ENCODE measurements around the gene GSC. TPM values are rescaled to one million over a fixed set of nuclear protein-coding genes. Genes with fewer than 3 reads are reported as not detected.
"Not testable (repeated sequence)": the region's sequence is repeated elsewhere in the genome, so short reads cannot be mapped to it uniquely, and the experiment has no call there.

GSC gene
- total RNA-seq, 1 donor, result 9.4 TPM

DNA sequence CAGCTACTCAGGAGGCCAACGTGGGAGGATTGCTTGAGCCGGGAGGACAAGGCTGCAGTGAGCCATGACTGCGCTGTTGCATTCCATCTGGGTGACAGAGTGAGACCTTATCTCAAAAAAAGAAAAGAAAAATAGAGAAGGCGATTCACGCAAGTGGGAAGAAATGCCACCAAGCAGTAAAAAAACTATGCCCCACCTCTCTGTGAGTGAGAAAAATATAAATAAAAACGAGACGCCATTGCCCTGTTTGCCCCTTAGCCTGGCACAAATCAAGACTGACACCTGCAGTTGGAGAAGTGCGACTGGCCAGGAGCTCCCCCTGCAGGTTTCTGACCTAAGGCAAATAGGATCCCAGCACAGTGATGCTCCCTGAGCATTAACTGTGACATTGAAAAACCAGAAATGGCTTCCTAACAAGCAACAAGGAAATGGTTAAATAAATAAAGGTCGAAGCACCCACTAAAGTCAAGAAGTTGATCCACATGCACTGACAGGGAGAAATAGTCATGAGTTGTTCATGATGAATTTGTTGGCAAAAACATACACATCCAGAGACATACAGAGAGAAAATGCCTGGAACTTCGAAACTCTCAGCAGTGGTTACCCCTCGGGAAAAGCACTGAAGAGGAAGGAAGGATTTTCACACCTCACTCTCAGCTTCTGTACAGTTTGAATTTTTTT, 21.1 kb downstream of the GSC start:
- no peaks in the 10 kb centered on the region for H3K79me2 ChIP-seq (ENCODE audit: insufficient read depth, low read length)

DNA sequence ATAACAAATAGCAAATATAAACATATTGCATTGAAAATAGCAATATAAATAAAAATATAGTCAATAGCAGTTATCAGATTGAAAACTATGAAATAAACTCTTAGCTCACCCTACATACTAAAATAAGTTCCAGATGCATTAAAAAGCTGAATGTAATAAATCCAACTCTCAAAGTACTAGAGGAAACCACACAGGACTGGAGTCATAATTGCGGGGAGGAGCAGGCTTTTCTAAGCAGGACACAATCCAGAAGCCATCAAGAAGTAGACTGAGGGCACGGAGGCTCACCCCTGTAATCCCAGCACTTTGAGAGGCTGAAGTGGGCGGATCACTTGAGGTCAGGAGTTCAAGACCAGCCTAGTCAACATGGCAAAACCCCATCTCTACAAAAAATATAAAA, 22.2 kb downstream of the GSC start:
- H4K20me1 ChIP-seq (ENCODE audit: insufficient read depth, low read length), result no peaks in the 10 kb centered on the region
- H3K27me3 ChIP-seq (ENCODE audit: insufficient read depth, low read length), result peaks cover 18% of the 10 kb centered on the region
- no peaks in the 10 kb centered on the region for H3K4me1 ChIP-seq (ENCODE audit: insufficient read depth, low read length)
- no peaks in the 10 kb centered on the region for H3K36me3 ChIP-seq (ENCODE audit: insufficient read depth, low read length)
- no peak overlapping the region for H3K4me2 ChIP-seq (ENCODE audit: insufficient read depth, low read length)
- no peak overlapping the region for H3K27ac ChIP-seq (ENCODE audit: low read depth, low read length)
- no peaks in the 10 kb centered on the region for H3K9me3 ChIP-seq (ENCODE audit: low read depth, low read length)
- DNase-seq (ENCODE audit: insufficient read length, low spot score, missing footprints), result no peak
- H3K4me3 ChIP-seq (ENCODE audit: insufficient read depth, low read length), result no peak overlapping the region
- H3K79me2 ChIP-seq (ENCODE audit: insufficient read depth, low read length), result no peaks in the 10 kb centered on the region
- TF ChIP-seq, protein P1, sequence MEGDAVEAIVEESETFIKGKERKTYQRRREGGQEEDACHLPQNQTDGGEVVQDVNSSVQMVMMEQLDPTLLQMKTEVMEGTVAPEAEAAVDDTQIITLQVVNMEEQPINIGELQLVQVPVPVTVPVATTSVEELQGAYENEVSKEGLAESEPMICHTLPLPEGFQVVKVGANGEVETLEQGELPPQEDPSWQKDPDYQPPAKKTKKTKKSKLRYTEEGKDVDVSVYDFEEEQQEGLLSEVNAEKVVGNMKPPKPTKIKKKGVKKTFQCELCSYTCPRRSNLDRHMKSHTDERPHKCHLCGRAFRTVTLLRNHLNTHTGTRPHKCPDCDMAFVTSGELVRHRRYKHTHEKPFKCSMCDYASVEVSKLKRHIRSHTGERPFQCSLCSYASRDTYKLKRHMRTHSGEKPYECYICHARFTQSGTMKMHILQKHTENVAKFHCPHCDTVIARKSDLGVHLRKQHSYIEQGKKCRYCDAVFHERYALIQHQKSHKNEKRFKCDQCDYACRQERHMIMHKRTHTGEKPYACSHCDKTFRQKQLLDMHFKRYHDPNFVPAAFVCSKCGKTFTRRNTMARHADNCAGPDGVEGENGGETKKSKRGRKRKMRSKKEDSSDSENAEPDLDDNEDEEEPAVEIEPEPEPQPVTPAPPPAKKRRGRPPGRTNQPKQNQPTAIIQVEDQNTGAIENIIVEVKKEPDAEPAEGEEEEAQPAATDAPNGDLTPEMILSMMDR (IDR thresholded peaks at IDR 0.05; ENCODE audit: extremely low read depth, low read depth, low read length), result no peak
- no peak overlapping the region for H2AFZ ChIP-seq (ENCODE audit: low read length)

More for the DNA sequence above, 21.1 kb downstream of the GSC start:
- no peak overlapping the region for H3K4me3 ChIP-seq (ENCODE audit: insufficient read depth, low read length)
- H3K27ac ChIP-seq (ENCODE audit: low read depth, low read length), result no peak overlapping the region
- H2AFZ ChIP-seq (ENCODE audit: low read length), result no peak overlapping the region
- no peak for DNase-seq (ENCODE audit: insufficient read length, low spot score, missing footprints)
- no peaks in the 10 kb centered on the region for H4K20me1 ChIP-seq (ENCODE audit: insufficient read depth, low read length)
- no peaks in the 10 kb centered on the region for H3K9me3 ChIP-seq (ENCODE audit: low read depth, low read length)
- H3K27me3 ChIP-seq (ENCODE audit: insufficient read depth, low read length), result peaks cover 26% of the 10 kb centered on the region
- no peaks in the 10 kb centered on the region for H3K36me3 ChIP-seq (ENCODE audit: insufficient read depth, low read length)
- no peak overlapping the region for H3K4me2 ChIP-seq (ENCODE audit: insufficient read depth, low read length)
- no peaks in the 10 kb centered on the region for H3K4me1 ChIP-seq (ENCODE audit: insufficient read depth, low read length)
- TF ChIP-seq, protein P1 (IDR thresholded peaks at IDR 0.05; ENCODE audit: extremely low read depth, low read depth, low read length), result peak; percentile 53

DNA sequence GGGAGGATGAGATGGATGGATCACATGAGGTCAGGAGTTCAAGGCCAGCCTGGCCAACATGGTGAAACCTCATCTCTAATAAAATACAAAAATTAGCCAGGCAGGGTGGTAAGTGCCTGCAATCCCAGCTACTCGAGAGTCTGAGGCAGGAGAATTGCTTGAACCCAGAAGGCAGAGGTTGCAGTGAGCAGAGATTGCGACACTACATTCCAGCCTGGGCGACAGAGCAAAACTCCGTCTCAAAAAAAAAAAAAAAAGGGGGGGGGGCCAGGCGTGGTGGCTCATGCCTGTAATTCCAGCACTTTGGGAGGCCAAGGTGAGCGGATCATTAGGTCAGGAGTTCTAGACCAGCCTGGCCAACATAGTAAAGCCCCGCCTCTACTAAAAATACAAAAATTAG, 22.8 kb downstream of the GSC start:
- H3K4me1 ChIP-seq (ENCODE audit: insufficient read depth, low read length); DNase-seq (ENCODE audit: insufficient read length, low spot score, missing footprints); H2AFZ ChIP-seq (ENCODE audit: low read length); H3K27ac ChIP-seq (ENCODE audit: low read depth, low read length); H4K20me1 ChIP-seq (ENCODE audit: insufficient read depth, low read length); H3K79me2 ChIP-seq (ENCODE audit: insufficient read depth, low read length); H3K4me2 ChIP-seq (ENCODE audit: insufficient read depth, low read length); H3K36me3 ChIP-seq (ENCODE audit: insufficient read depth, low read length); H3K9me3 ChIP-seq (ENCODE audit: low read depth, low read length); H3K4me3 ChIP-seq (ENCODE audit: insufficient read depth, low read length): not testable (repeated sequence)
- H3K27me3 ChIP-seq (ENCODE audit: insufficient read depth, low read length), result peaks cover 13% of the 10 kb centered on the region

DNA sequence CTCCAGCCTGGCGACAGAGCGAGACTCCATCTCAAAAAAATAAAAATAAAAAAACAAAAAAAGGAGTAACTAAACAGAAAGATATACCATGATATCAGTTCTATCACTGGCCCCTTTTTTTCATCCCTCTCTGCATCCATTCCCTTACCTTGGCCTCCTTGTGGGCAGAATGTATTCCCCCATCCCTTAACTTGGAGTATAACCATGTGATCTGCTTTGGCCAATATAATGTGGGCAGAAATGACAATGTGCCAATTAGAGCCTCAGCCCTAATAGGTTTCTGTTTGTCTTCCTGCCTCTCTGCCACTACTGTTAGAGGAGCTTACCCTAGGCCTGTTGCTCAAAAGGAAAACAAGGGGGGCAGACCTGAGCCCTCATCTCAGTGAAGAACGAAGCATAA, 23.8 kb downstream of the GSC start:
- Histone ChIP-seq H3K4me3 (ENCODE audit: insufficient read depth, low read length) (no peak overlapping the region), H3K9me3 (ENCODE audit: low read depth, low read length) (no peaks in the 10 kb centered on the region), H3K79me2 (ENCODE audit: insufficient read depth, low read length) (no peaks in the 10 kb centered on the region), H3K27ac (ENCODE audit: low read depth, low read length) (no peak overlapping the region), H3K4me1 (ENCODE audit: insufficient read depth, low read length) (no peaks in the 10 kb centered on the region), H2AFZ (ENCODE audit: low read length) (no peak overlapping the region), H3K27me3 (ENCODE audit: insufficient read depth, low read length) (peaks cover 6% of the 10 kb centered on the region), H3K4me2 (ENCODE audit: insufficient read depth, low read length) (no peak overlapping the region), H3K36me3 (ENCODE audit: insufficient read depth, low read length) (no peaks in the 10 kb centered on the region), H4K20me1 (ENCODE audit: insufficient read depth, low read length) (no peaks in the 10 kb centered on the region)
- TF ChIP-seq, protein P1 (IDR thresholded peaks at IDR 0.05; ENCODE audit: extremely low read depth, low read depth, low read length), result no peak
- DNase-seq (ENCODE audit: insufficient read length, low spot score, missing footprints), result no peak
